ENCODE results near the gene SPACA4.

DNA sequence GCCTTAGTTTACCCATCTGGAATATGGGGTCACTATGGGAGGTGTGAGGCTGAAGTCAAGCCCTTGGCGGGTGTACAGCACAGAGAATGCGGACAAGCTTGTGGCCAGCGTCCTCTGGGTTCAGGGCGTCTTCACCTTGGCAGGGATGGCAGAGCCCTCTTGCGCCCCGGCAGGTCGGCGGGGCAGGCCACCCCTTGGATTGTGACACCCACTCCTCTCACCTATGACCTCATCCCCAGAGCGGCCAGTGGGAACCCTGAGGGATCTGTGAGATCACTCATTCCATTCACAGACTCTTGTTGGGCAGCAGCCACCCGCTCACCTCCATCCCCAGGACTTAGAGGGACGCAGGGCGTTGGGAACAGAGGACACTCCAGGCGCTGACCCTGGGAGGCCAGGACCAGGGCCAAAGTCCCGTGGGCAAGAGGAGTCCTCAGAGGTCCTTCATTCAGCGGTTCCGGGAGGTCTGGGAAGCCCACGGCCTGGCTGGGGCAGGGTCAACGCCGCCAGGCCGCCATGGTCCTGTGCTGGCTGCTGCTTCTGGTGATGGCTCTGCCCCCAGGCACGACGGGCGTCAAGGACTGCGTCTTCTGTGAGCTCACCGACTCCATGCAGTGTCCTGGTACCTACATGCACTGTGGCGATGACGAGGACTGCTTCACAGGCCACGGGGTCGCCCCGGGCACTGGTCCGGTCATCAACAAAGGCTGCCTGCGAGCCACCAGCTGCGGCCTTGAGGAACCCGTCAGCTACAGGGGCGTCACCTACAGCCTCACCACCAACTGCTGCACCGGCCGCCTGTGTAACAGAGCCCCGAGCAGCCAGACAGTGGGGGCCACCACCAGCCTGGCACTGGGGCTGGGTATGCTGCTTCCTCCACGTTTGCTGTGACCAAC is at the start of gene SPACA4:
- TF ChIP-seq ESRRA (CRISPR knock-in tag; IDR thresholded peaks at IDR 0.05; ENCODE audit: borderline replicate concordance), result no peak
- TF ChIP-seq CTCF (IDR thresholded peaks at IDR 0.05), result no peak
- TF ChIP-seq, protein P1, sequence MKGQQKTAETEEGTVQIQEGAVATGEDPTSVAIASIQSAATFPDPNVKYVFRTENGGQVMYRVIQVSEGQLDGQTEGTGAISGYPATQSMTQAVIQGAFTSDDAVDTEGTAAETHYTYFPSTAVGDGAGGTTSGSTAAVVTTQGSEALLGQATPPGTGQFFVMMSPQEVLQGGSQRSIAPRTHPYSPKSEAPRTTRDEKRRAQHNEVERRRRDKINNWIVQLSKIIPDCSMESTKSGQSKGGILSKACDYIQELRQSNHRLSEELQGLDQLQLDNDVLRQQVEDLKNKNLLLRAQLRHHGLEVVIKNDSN (CRISPR knock-in tag; IDR thresholded peaks at IDR 0.05), result no peak
- TF ChIP-seq, protein P2, sequence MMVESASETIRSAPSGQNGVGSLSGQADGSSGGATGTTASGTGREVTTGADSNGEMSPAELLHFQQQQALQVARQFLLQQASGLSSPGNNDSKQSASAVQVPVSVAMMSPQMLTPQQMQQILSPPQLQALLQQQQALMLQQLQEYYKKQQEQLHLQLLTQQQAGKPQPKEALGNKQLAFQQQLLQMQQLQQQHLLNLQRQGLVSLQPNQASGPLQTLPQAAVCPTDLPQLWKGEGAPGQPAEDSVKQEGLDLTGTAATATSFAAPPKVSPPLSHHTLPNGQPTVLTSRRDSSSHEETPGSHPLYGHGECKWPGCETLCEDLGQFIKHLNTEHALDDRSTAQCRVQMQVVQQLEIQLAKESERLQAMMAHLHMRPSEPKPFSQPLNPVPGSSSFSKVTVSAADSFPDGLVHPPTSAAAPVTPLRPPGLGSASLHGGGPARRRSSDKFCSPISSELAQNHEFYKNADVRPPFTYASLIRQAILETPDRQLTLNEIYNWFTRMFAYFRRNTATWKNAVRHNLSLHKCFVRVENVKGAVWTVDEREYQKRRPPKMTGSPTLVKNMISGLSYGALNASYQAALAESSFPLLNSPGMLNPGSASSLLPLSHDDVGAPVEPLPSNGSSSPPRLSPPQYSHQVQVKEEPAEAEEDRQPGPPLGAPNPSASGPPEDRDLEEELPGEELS (CRISPR knock-in tag; IDR thresholded peaks at IDR 0.05), result no peak
- no peak for TF ChIP-seq FOXK1 (CRISPR knock-in tag; IDR thresholded peaks at IDR 0.05)
- TF ChIP-seq, protein P3, sequence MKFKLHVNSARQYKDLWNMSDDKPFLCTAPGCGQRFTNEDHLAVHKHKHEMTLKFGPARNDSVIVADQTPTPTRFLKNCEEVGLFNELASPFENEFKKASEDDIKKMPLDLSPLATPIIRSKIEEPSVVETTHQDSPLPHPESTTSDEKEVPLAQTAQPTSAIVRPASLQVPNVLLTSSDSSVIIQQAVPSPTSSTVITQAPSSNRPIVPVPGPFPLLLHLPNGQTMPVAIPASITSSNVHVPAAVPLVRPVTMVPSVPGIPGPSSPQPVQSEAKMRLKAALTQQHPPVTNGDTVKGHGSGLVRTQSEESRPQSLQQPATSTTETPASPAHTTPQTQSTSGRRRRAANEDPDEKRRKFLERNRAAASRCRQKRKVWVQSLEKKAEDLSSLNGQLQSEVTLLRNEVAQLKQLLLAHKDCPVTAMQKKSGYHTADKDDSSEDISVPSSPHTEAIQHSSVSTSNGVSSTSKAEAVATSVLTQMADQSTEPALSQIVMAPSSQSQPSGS (CRISPR knock-in tag; IDR thresholded peaks at IDR 0.05; ENCODE audit: borderline replicate concordance, low read depth), result no peak
- TF ChIP-seq, protein P4, sequence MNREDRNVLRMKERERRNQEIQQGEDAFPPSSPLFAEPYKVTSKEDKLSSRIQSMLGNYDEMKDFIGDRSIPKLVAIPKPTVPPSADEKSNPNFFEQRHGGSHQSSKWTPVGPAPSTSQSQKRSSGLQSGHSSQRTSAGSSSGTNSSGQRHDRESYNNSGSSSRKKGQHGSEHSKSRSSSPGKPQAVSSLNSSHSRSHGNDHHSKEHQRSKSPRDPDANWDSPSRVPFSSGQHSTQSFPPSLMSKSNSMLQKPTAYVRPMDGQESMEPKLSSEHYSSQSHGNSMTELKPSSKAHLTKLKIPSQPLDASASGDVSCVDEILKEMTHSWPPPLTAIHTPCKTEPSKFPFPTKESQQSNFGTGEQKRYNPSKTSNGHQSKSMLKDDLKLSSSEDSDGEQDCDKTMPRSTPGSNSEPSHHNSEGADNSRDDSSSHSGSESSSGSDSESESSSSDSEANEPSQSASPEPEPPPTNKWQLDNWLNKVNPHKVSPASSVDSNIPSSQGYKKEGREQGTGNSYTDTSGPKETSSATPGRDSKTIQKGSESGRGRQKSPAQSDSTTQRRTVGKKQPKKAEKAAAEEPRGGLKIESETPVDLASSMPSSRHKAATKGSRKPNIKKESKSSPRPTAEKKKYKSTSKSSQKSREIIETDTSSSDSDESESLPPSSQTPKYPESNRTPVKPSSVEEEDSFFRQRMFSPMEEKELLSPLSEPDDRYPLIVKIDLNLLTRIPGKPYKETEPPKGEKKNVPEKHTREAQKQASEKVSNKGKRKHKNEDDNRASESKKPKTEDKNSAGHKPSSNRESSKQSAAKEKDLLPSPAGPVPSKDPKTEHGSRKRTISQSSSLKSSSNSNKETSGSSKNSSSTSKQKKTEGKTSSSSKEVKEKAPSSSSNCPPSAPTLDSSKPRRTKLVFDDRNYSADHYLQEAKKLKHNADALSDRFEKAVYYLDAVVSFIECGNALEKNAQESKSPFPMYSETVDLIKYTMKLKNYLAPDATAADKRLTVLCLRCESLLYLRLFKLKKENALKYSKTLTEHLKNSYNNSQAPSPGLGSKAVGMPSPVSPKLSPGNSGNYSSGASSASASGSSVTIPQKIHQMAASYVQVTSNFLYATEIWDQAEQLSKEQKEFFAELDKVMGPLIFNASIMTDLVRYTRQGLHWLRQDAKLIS (CRISPR knock-in tag; IDR thresholded peaks at IDR 0.05; ENCODE audit: borderline replicate concordance), result no peak
- TF ChIP-seq ZNF317 (CRISPR knock-in tag; IDR thresholded peaks at IDR 0.05; ENCODE audit: borderline replicate concordance, low read depth), result no peak
- no peak for TF ChIP-seq ATF3 (CRISPR knock-in tag; conservative IDR thresholded peaks at IDR 0.05)
- TF ChIP-seq, protein P5, sequence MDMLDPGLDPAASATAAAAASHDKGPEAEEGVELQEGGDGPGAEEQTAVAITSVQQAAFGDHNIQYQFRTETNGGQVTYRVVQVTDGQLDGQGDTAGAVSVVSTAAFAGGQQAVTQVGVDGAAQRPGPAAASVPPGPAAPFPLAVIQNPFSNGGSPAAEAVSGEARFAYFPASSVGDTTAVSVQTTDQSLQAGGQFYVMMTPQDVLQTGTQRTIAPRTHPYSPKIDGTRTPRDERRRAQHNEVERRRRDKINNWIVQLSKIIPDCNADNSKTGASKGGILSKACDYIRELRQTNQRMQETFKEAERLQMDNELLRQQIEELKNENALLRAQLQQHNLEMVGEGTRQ (CRISPR knock-in tag; IDR thresholded peaks at IDR 0.05), result no peak
- no peak for TF ChIP-seq JUN (CRISPR knock-in tag; IDR thresholded peaks at IDR 0.05)
- TF ChIP-seq, protein P6, sequence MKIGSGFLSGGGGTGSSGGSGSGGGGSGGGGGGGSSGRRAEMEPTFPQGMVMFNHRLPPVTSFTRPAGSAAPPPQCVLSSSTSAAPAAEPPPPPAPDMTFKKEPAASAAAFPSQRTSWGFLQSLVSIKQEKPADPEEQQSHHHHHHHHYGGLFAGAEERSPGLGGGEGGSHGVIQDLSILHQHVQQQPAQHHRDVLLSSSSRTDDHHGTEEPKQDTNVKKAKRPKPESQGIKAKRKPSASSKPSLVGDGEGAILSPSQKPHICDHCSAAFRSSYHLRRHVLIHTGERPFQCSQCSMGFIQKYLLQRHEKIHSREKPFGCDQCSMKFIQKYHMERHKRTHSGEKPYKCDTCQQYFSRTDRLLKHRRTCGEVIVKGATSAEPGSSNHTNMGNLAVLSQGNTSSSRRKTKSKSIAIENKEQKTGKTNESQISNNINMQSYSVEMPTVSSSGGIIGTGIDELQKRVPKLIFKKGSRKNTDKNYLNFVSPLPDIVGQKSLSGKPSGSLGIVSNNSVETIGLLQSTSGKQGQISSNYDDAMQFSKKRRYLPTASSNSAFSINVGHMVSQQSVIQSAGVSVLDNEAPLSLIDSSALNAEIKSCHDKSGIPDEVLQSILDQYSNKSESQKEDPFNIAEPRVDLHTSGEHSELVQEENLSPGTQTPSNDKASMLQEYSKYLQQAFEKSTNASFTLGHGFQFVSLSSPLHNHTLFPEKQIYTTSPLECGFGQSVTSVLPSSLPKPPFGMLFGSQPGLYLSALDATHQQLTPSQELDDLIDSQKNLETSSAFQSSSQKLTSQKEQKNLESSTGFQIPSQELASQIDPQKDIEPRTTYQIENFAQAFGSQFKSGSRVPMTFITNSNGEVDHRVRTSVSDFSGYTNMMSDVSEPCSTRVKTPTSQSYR (CRISPR knock-in tag; IDR thresholded peaks at IDR 0.05), result no peak
- no peak for TF ChIP-seq NFE2L1 (CRISPR knock-in tag; IDR thresholded peaks at IDR 0.05)
- no peak for TF ChIP-seq FOXP1 (CRISPR knock-in tag; IDR thresholded peaks at IDR 0.05; ENCODE audit: borderline replicate concordance)
